Effector CD8-positive, alpha-beta T cell (primary cell): Measurements from ENCODE around the gene DDIT3.
A peak's percentile ranks its signal among the peaks of the same experiment; 100 is the strongest.

Source experiments
- DNase-seq: peaks from one replicate; lab custom pipeline; 2025; lab: John Stamatoyannopoulos, UW

Gene DDIT3

DNA sequence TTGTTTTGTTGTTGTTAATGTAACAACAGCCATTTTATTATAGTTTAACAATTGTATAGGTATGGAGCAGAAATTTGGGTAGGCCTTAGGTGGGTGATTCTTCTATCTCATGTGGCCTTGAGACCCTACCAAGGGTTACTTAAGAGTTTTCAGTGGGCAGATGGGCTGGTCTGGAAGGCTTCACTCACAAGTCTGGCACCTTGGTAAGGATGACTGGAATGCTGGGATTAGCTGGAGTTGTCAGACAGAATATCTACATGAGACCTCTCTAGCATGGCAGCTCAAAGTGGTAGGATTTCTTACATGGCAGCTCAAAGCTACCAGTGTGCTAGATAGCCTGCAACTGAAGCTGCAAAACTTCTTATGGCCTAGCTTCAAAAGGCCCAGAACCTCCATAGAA lies 34.6 kb downstream of the DDIT3 start:
- DNase-seq = no peak

DNA sequence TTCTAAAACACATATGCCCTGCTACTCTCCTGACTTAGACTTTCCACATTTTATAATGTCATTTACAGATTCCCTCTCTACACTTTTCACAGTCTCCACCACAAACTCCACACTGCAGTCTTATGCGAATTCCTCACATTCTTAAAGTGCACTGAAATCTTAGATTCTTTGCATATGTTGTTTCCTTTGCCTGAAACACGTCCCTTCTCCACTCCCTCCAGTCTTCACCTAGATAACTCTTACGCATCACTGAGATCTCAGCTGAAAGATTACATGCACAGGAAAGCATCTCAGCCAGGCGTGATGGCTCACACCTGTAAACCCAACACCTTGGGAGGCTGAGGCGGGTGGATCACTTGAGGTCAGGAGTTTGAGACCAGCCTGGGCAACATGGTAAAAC lies 36.8 kb downstream of the DDIT3 start:
- DNase-seq = no peak

DNA sequence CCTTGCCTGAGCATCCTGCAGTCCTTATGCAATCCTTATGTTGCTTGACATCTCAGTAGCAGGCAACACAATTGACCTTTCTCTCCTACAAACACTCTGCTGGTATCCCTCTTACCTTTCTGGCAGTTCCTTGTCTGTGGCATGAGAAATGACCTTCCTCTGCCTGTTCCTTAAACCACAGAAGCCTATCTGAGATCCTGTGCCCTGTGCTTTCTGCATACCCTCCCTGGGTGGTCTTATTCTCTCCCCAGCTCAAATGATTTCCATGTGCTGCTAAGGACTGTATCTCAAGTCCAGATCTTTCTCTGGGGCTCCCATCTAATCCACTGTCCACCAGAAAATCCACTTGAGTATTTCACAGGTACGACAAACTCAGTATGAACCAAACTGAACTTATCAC lies 38.6 kb downstream of the DDIT3 start:
- no peak for DNase-seq

DNA sequence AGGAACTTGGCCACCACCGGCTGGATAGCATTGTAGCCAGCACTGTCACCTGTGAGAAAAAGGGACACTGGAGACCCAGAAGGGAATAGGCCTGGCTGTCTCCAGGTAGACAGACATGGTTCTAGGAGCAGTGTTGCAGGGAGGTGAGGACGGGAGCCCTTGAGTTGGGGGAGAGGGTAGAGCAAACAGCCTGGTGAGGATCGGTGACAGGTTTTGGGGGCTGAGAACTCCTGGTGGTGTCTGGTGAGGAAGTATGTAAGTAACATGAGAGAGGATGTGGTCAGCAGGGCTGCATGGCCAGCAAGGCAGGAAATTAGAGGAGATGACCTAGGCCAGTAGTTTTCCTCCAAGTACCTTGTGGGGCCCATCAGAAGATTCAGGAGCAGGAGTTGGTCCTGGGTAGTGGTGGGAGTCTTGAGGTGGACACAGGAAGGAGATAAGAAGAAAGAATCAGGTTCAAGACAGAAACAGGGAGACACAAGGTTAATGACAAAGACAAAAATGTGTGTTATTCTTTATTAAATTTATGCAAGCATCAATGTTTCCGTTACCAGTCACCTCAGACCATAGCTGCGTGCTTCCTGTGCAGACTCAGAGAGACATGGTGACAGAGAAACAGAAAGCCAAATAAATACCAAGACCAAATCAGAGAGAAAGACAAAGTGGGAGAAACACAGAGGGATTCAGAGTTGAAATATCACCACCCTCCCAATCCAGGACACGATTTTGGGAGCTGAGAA lies 40.8 kb downstream of the DDIT3 start, which contains the start of gene ARHGAP9:
Gene ARHGAP9, minus strand, starts transcription at position 491 of the 740 bp plus-strand sequence. Its CDS starts 460 bp downstream, at position 31.
- peak; percentile 11 for DNase-seq

DNA sequence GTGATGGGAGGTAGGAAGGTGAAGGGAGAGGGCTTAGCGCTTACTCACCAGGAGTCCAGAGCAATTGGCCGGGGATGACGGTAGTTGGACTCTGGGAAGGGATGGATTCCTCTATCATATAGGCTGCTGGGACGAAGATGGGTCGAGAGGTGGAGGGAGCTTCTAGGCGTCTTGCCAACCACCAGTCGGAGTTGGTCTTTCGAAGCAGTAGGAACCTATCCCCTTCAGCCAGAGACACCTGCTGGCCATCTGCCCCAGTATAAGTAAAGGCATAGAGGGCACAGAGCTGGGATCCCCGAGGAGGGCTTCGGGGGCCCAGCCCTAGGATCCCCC lies 41.3 kb downstream of the DDIT3 start:
- no peak for DNase-seq

DNA sequence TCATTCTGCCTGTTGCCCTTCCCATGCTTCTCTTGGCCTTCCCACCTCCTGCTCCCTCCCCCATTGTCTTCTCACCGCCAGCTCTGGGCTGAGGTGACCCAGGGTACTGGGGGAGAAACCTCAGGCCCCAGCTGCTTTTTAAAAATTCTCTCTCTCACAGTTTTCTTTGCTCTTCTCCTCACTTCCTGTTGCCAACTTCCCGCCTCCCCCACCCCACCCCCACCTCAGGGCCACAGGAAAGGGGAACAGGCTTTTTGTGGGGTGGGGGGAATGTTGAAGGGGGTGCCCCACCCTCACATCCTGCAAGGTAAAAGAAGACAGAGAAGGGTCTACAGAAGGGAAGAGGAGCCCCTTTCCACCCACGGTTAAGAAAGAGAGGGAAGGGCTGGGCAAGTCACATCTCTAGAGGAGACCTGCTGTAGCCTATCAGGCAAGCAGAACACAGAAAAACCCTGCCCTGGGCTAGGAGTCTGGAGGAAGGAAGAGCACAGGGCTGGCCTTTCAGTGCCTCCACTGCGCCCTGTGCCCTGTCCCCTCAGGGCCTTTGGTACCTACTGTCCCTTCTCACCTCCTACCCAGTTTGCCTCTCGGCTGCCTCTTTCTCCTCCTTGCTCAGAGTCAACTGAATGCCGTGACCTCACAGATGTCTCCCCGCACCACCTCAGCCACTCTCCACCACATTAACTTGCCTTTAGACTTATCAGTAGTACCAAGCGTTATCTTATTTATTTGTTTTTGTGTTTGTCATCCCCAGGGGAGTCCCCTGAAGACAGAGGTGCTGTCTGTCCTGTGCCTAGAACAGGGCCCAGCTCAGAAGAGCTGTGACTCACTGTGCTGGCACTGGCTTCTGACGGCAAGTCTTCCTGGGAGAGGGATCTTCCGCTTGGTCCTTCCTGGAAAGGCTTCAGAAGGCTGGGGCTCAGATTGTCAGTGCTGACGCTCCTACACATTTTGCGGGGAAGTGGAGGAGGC lies 42.3 kb downstream of the DDIT3 start:
- peak; percentile 14 for DNase-seq

DNA sequence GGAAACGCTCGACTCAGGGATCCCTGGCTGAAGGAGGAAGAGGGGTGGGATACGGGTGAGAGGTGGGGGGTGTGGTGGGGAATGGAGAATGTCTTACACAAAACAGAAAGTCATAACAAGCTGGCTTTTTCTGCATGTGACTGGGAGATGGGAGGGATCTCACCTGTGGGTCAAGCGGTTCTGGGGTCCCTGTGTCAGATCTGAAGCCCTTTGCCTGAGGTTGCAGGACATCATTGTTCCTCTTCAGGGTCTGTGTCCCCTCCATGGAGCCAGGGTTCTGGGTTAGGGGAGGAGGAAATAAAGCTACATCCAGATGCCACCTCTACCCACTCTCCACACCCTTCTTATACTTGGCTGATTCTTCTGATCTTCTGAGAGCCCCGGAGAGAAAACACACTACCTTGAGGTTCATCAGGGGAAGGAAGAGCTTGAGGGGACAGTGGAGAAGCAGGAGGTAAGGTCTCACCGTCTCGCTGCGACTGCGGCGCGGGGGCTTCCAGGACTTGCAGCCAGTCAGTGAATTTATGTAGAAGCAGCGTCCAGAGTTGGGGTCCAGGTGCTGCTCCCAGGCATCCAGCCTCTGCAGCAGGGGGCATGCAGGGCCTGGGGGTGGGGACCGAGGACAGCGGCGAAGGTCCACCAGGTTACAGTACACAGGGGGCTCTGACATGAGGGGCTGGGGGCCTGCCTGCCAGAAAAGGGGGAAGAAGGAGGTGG lies 43.2 kb downstream of the DDIT3 start:
- DNase-seq = no peak

DNA sequence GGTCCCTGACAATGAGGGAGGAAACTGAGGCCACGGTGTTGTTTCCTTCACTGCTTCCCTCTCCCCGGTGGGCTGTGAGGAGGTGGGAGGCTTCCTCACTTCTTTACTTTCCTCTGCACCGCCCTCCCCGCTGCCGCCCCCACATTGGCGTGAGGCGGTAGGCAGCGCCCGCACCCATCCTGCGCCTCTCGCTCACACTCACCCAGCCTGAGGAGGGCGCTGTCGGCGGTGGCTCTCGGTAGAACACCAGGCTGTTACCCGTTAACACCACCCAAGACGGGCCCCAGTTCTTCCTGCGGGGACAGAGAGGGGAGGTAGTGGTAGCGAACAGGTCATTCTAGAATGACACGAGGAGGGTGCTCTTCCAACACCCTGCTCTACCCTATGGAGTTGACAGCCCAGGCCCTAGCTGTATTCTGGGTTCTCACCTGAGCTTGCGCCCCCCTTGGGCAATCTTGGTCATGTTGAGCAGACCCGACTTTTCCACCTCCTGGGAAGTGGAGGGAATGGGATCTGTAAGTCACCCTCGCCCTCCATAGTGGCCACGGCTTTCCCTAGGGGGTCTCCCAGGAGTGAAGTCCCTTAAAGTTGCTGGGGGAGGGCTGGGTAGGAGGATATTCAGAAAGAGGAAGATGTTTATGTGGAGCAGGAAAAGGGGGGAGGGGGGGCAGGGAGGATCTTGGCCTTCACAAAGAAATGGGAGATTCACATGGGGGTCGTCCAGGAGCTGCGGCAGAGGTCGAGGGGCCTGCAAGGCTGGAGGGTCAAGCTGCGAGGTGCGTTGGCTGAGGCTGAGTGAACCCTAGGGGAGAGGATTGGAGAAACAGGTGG lies 43.9 kb downstream of the DDIT3 start:
- peak; percentile 41 for DNase-seq

DNA sequence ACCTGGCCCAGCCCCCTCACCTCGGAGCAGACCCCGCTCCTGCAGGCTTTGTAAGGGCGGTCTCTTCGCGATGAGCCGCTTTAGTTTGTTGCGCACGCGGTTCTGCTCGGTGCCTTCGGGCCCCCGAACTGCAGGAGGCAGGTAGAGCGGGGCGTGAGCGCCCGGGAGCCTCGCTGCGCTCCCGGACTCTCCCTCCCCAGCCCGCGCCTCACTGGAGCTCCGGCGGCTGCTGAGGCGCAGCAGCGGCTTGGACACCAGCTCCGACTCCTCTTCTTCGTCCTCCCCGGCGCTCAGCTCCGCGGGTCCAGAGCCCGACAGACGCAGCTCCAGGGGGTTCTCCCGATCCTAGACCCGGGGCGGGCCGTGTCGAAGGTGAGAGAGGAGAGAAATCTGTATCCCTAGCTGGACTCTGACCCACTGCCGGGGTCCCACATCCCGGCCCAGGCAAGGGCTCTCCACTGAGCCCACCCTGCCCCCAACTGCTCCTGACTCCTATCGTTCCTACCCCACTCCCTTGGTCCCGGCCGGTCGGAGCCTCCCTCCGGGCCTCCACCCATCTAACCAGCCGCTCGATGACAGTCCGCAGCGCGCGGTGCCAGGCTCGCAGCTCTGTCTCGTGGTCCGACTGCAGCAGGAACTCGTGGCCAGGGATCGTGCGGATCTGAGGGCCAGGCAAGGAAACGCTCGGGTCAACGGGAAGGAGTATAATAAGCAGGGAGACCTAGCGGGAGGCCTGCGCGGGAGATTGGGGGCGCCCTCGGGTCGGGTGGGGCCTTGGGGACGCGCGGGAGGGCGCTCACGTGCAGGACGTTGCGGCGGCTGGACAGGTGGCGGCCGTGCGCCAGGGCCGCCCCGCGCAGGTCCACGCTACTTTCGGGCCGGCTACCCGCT lies 44.8 kb downstream of the DDIT3 start:
- DNase-seq = no peak

DNA sequence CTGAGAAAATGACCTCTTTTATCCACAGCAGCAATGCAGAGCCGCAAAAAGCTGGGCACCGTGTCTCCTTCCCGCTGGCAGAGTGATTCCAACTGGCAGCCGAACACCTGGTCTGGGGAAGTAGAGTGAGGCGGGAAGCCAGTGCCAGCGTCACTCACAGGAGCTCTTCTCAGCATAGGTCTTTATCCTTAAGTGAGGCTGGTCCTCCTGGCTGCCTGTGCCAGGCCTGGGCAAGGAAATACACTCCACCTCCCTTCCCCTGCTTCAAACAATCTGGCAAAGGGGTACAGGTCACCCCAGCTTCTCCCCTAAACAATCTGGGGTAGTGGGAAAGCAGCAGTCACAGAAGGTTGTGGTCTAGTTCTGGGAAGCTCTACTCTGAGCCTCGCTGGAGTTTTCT lies 45.5 kb downstream of the DDIT3 start:
- no peak for DNase-seq

DNA sequence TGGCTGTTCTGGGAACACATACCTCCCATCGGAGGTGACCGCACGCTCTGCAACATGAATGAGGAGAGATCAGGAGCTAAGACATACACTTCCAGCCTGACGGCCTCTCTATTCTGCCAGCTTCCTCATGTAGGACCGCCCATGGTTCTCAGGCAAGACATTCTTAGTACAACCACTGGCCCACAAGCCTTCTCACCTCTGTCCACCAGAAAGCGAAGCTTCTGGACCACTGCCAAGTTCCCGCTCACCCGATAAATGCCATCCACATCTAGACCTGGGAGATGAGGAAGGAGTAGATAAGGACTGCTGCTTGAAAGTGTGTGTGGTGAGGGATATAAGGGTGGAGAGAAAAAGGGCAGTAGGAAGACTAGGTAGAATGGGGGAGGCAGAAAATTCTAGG lies 45.9 kb downstream of the DDIT3 start:
- no peak for DNase-seq

DNA sequence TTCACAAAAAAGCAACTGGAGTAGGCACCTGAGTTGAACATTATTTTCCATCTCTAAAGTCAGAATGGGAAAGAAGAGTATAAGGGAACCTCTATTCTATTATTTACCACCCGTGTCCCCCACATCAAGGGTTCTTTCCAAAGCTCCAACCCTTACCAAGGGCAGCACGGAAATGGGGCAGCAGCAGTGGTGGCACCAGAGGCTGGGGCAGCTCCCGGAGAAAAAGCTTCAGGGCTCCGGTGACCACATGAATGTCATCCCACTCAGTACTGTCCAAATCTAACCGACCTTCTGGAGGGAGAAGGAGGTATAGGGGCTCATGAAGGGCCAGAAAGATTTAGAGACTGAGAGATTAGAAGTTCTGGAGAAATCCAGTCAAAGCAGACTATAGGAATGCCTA lies 46.4 kb downstream of the DDIT3 start:
- DNase-seq = no peak

DNA sequence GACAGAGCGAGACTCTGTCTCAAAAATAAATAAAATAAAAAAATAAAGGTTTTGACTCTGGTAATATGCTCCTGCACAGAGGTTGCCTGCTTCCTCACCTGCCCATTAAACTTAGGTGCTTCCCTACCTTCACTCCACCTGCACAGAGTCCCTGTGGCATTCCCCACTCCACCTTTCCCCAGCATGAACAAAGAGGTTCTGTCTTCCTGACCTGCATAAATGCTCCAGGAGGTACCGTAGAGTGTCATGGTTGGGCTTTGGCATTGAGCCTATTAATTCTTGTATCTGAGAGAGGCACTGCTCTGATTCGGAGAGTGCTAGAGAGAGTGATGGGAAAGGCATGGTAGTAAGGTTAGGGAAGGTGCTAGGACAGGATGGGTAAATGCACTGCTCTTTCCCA lies 46.9 kb downstream of the DDIT3 start:
- DNase-seq = no peak

DNA sequence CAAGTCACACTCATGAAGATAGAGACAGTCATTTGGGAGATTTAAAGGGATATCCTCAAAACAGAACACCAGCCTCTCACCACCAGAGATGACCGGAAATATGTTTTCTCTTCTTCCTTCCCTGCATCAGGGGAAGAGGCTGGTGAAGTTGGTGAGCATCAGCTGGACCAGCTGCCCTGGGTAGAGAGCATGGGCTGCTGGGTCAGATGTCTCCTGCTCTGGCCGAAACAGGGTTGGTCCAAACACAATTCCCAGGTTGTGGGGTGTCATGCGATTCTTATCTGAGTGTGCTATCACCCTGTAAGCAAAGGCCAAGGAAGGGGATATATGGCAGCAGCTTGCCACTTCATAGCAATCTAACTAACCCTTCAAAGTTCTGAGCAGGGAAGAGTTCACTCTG lies 47.9 kb downstream of the DDIT3 start:
- no peak for DNase-seq

DNA sequence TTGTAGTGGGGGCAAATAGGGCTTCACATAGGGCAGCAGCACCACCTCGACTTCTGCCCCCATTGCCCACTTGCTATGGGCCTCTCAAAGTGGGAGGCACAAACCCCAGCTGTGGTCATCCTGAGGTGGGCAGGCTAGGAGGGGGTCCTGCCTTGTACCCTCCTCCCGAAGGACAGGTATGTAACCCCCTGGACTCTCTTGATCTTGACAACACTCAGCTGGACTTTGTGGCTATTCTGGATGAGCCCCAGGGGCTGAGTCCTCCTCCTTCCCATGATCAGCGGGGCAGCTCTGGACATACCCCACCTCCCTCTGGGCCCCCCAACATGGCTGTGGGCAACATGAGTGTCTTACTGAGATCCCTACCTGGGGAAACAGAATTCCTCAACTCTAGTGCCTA lies 48.7 kb downstream of the DDIT3 start:
- no peak for DNase-seq

DNA sequence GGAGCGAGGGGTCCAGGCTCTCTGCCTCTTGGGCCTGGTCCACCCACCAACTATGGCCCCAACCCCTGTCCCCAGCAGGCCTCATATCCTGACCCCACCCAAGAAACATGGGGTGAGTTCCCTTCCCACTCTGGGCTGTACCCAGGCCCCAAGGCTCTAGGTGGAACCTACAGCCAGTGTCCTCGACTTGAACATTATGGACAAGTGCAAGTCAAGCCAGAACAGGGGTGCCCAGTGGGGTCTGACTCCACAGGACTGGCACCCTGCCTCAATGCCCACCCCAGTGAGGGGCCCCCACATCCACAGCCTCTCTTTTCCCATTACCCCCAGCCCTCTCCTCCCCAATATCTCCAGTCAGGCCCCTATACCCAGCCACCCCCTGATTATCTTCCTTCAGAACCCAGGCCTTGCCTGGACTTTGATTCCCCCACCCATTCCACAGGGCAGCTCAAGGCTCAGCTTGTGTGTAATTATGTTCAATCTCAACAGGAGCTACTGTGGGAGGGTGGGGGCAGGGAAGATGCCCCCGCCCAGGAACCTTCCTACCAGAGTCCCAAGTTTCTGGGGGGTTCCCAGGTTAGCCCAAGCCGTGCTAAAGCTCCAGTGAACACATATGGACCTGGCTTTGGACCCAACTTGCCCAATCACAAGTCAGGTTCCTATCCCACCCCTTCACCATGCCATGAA lies 49.2 kb downstream of the DDIT3 start:
- DNase-seq = no peak

DNA sequence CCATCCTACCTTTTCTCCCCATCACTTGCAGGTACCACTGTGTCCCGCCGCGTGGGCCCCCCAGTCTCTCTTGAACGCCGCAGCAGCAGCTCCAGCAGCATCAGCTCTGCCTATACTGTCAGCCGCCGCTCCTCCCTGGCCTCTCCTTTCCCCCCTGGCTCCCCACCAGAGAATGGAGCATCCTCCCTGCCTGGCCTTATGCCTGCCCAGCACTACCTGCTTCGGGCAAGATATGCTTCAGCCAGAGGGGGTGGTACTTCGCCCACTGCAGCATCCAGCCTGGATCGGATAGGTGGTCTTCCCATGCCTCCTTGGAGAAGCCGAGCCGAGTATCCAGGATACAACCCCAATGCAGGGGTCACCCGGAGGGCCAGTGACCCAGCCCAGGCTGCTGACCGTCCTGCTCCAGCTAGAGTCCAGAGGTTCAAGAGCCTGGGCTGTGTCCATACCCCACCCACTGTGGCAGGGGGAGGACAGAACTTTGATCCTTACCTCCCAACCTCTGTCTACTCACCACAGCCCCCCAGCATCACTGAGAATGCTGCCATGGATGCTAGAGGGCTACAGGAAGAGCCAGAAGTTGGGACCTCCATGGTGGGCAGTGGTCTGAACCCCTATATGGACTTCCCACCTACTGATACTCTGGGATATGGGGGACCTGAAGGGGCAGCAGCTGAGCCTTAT lies 49.9 kb downstream of the DDIT3 start:
- no peak for DNase-seq

DNA sequence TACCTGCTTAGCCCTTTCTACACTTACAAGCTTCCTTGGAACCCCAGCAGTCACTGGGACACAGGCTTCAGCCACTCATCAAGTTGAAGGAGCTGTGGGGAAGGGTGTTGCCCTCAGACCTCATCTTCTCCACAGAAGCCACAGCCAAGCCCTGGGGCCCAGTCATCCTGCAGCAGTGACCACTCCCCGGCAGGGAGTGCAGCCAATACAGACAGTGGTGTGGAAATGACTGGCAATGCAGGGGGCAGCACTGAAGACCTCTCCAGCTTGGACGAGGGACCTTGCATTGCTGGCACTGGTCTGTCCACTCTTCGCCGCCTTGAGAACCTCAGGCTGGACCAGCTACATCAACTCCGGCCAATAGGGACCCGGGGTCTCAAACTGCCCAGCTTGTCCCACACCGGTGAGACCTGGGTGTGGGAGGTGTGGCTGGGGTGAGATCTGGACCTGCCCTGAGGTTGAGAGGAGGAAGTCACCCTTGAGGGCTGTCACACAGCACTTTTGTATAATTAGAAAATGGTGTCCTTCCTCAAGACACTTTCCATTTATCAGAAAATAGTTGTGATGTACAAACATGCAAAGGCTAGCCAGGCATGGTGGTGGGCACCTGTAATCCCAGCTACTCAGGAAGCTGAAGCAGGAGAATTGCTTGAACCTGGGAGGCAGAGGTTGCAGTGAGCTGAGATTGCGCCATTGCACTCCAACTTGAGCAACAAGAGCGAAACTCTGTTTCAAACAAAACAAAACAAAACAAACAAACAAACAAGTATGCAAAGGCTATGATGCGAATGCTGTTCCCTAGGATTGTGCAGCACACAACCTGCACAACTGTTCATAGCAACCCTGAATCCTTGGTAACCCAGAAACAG lies 50.8 kb downstream of the DDIT3 start:
- DNase-seq = no peak
